SK-N-SH treated with all-trans-retinoic acid at 6 μM for 48 hours (cell line): Measurements from ENCODE around the gene GSG1.

Experiments
- CREB5 ChIP-seq: fragments of 250-450 bp; sonication (Bioruptor Pico); IDR thresholded peaks from 2 replicates; pipeline ENCODE4 v1.5.1; 2020; ENCODE audit warnings: low read depth, mild to moderate bottlenecking, moderate library complexity
- ESRRG ChIP-seq: fragments of 250-450 bp; sonication (Bioruptor Pico); IDR thresholded peaks from 2 replicates; pipeline ENCODE4 v1.6.1; 2021; ENCODE audit warnings: mild to moderate bottlenecking
- GLIS3 ChIP-seq: fragments of 250-450 bp; sonication (Bioruptor Pico); IDR thresholded peaks from 2 replicates; pipeline ENCODE4 v1.5.0; 2020; ENCODE audit warnings: mild to moderate bottlenecking, moderate library complexity
- OSR1 ChIP-seq: fragments of 250-450 bp; sonication (Bioruptor Pico); IDR thresholded peaks from 2 replicates; pipeline ENCODE4 v1.8.0; 2022; ENCODE audit warnings: moderate library complexity, mild to moderate bottlenecking, inconsistent platforms
- PATZ1 ChIP-seq: fragments of 250-450 bp; sonication (Bioruptor Pico); IDR thresholded peaks from 2 replicates; pipeline ENCODE4 v1.8.0; 2020; ENCODE audit warnings: mild to moderate bottlenecking, moderate library complexity, borderline replicate concordance
- PPARA ChIP-seq: fragments of 250-450 bp; sonication (Bioruptor Pico); IDR thresholded peaks from 2 replicates; pipeline ENCODE4 v1.5.0; 2020; ENCODE audit warnings: mild to moderate bottlenecking, borderline replicate concordance
- ZC3H10 ChIP-seq: fragments of 250-450 bp; sonication (Bioruptor Pico); IDR thresholded peaks from 2 replicates; pipeline ENCODE4 v1.5.1; 2021; ENCODE audit warnings: mild to moderate bottlenecking, moderate library complexity

GRCh38 chr12:13069380-13069779 is 34.1 kb downstream of the GSG1 start:
- no peak for TF ChIP-seq OSR1 (CRISPR knock-in tag)
- TF ChIP-seq ZC3H10 (CRISPR knock-in tag): no peak
- TF ChIP-seq PATZ1 (CRISPR knock-in tag): no peak
- TF ChIP-seq CREB5 (CRISPR knock-in tag): no peak
- no peak for TF ChIP-seq ESRRG (CRISPR knock-in tag)
- TF ChIP-seq GLIS3 (CRISPR knock-in tag): no peak
- TF ChIP-seq PPARA (CRISPR knock-in tag): no peak
